ENCODE results near the gene SDHC.
"Not testable (repeated sequence)": the region's sequence is repeated elsewhere in the genome, so short reads cannot be mapped to it uniquely, and the experiment has no call there.

SDHC gene

DNA sequence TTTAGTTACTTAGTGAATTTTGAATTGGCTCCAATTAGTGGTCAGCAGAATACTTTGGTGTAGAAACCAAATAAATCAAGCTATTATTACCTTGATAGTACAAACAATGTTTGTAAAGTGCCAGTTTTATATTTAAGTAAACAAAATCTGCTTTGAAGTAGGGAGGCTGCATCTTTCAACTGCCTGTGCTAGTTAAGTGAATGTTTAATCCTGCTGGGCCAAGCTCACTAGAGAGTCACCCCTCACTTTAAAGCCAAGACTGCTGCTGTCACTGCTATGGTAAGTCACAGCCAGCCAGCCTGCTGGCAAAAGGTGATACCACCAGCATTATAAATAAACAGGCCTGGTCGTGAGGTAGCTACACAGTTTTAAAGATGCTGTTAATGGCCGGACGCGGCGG is 63.8 kb downstream of the SDHC start:
- FAIRE-seq (no peak), DNase-seq (ENCODE audit: extremely low spot score, insufficient read length, low read depth) (no peak)

DNA sequence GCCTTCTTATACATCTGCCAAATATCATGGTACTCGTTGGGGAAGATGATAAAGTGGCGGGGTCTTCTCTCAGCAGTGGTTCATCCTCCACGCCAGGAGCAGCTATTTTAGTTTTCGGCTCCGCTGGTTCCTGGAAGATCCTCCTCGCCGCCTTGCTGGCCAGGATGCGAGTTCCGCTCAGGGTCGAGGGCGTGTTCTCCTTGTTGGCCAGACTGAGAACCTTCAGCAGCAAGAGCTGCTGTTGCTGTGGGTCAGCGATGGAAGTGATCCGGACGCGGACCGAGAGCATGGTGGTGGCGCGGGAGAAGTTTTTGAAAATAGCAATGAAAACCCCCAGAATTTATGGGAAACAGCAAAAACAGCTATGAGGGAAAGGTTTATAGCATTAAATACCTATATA is 64.9 kb downstream of the SDHC start:
- DNase-seq (ENCODE audit: extremely low spot score, insufficient read length, low read depth) = peak; percentile 18

DNA sequence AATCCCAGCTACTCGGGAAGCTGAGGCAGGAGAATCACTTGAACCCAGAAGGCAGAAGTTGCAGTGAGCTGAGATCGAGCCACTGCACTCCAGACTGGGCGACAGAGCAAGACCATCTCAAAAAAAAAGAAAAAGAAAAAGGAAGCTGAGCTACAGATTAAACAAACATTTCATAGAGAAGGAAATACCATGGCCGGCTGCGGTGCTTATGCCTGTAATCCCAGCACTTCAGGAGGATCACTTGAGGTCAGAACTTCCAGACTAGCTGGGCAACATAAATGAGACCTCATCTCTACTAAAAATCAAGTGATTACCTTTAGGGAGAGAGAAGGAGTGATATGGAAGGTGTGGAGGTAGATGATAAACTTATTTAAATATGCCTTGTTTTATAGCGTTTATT is 67.5 kb downstream of the SDHC start:
- peak; percentile 26 for FAIRE-seq
- DNase-seq (ENCODE audit: extremely low spot score, insufficient read length, low read depth) = no peak

More for the DNA sequence above, 64.9 kb downstream of the SDHC start:
- FAIRE-seq = peak; percentile 75

DNA sequence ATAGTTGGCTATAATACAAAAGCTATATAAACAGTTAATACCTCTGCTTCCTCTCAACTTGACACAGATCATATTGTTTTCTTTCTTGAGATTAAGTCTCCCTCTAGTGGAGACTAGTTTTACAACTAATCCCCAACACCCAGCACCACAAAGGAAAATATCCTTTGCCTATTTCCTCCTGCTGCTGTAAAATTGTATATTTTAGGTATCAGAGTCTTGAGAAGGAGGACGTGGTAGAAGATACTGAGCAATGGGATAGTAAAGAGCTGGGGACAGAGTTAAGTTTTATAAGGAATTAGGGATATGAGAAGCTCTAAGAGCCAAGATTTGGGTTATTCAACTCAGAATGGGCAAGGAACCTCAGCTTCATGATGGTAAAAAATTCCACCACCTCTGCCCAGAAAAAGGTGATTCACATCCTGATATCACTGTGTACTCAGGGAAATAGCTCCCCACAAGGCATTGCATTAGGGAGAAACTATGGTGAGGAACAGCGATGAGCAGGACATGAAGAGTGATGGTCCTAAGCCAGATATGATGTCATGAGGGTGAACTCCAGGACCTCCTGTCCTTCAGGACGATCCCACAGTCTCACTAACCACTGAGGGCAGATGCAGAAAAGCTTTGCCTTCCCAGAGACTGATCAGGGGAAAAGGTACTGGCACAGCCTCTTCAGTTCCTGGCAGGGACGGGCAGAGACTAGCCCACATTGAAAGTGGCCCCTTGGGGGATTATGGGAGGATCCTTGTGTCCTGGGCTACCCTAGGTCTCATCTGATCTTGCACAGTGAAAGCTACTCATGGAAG is 68.2 kb downstream of the SDHC start:
- peak; percentile 75 for FAIRE-seq
- peak; percentile 9 for DNase-seq (ENCODE audit: extremely low spot score, insufficient read length, low read depth)

DNA sequence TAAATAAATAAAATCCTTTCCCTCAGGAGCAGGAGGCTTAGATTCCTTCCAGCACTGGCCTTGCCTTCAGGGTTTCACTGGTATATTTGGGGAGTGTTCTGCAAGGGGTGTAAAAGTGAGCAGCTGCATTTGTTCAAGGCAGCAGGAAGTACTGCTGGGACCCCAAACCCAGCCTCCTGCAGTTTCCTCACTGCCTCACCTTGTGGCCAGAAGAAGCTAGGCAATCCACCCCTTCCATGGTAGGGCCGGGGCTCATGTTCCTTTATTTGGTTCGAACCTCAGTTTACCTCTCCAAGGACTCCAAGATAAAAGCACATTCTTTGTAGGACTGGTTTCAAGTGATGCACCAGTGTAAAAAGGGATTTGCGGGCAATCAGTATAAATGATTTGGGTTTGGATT is 74.5 kb downstream of the SDHC start:
- FAIRE-seq (no peak), DNase-seq (ENCODE audit: extremely low spot score, insufficient read length, low read depth) (no peak)

DNA sequence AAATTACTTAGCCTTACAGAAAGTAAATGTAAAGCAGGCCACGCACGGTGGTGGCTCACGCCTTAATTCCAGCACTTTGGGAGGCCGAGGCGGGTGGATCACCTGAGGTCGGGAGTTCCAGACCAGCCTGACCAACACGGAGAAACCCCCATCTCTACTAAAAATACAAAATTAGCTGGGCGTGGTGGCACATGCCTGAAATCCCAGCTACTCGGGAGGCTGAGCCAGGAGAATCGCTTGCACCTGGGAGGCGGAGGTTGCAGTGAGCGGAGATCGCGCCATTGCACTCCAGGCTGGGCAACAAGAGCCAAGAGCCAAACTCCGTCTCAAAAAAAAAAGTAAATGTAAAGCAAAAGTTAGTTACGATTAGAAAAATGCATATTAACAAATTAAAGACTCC is 75.0 kb downstream of the SDHC start:
- not testable (repeated sequence) for DNase-seq (ENCODE audit: extremely low spot score, insufficient read length, low read depth); FAIRE-seq

DNA sequence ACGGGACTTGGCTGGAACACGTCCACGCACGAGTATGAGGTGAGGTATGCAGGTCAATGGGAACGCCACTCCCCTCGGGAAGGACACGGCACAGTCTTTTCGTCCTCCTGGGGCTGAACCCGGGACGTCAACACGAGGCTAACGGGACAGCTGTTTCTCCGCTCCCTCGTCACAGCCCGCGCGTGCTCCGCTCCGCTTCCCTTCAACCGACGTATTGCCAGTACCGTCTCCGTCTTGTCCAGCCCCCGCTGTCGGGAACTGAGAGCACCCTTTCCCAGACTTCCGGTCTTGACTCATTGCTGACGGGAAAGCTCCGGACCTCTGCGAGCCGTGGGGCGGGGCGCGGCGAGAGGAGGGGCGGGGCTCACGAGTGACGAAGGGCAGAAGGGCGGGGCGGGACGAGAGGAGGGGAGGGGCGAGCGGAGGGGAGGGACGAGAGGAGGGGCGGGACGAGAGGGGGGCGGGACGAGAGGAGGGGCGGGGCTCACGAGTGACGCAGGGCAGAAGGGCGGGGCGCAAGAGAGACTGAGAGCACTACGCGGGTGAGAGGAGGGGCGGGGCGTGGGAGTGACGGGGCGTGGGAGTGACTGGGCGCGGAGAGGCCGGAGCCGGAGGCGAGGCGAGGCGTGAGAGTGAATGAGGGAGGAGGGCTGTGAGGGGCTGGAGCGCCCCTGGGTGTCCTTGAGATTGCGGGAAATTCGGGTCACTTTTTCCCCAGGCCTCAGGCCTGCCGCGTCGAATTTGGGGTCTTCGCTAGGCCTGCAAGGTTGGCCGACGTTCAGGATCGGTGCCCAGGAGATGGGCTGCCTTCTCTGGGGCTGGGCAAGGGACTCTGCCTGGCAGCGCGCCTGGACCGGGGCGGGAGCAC is 75.7 kb downstream of the SDHC start:
- FAIRE-seq (peak; percentile 96), DNase-seq (ENCODE audit: extremely low spot score, insufficient read length, low read depth) (peak; percentile 83)

DNA sequence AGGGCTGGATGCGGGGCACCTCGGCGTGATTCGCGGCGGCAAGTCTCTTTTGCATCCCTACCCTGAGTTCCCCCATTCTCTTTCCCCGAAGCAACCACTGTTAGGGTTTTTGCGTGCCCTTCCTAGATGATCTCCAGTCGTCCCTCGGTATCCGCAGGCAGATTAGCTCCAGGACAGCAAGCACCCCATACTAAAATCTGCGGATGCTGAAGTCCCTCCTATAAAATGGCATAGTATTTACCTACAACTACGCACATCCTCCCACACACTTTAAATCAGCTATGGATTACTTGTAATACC is 76.3 kb downstream of the SDHC start:
- DNase-seq (ENCODE audit: extremely low spot score, insufficient read length, low read depth) (no peak), FAIRE-seq (no peak)

DNA sequence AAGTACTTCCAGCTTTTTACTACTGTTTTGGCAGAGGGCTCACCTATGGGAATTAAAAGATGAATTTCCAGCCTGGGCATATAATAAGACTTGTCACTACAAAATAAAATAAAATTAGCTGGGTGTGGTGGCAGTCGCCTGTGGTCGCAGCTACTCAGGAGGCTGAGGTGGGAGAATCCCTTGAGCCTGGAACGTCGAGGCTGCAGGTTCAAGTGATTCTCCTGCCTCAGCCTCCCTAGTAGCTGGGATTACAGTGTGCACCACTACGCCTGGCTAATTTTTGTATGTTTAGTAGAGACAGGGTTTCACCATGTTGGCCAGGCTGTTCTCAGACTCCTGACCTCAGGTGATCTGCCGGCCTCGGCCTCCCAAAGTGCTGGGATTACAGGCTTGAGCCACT is 77.0 kb downstream of the SDHC start:
- not testable (repeated sequence) for DNase-seq (ENCODE audit: extremely low spot score, insufficient read length, low read depth); FAIRE-seq

DNA sequence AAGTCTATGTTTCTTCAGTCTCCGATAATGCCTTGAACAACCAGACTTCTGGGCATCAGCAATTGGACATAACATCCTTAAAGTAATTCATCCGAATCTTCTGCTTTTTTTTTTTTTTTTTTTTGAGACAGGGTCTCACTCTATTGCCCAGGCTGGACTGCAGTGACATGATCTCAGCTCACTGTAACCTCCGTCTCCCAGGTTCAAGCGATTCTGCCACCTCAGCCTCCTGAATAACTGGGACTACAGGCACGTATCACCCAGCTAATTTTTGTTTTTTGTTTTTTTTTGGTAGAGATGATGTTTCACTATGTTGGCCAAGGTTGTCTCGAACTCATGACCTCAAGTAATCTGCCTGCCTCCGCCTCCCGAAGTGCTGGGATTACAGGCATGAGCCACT is 77.4 kb downstream of the SDHC start:
- DNase-seq (ENCODE audit: extremely low spot score, insufficient read length, low read depth) (no peak), FAIRE-seq (no peak)

DNA sequence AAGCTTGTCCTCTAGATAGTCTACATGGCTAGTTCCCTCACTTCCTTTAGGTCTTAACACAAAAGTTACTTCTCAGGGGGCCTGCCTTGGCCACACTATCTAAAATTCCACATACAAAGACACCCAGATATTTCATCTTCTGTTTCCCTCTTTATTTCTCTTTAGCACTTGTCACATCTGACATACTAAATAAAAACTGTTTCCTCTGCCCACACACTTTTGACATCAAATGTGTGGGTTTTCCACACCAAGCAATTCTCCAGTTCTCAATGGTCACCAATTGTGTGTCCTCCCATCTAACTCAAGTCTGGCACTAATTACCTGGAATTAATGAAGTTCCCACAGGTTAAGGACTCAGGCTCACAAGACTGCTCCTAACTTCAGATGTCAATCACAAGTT is 79.0 kb downstream of the SDHC start:
- DNase-seq (ENCODE audit: extremely low spot score, insufficient read length, low read depth) (no peak), FAIRE-seq (no peak)

DNA sequence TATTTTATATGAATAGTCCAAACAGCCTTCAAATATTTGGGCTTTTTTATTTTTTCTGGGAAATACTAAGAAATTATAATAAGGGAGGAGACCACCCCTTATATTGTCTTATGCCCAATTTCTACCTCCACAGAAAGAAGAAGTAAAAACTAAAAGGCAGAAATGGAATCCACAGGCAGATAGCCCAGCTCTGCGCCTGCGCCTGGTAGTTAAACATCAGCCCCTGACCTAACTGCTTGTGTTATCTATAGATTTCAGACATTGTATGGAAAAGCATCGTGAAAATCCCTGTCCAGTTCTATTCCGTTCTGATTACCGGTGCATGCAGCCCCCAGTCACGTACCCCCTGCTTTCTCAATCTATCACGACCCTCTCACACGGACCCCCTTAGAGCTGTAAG is 82.9 kb downstream of the SDHC start:
- FAIRE-seq; DNase-seq (ENCODE audit: extremely low spot score, insufficient read length, low read depth): not testable (repeated sequence)

DNA sequence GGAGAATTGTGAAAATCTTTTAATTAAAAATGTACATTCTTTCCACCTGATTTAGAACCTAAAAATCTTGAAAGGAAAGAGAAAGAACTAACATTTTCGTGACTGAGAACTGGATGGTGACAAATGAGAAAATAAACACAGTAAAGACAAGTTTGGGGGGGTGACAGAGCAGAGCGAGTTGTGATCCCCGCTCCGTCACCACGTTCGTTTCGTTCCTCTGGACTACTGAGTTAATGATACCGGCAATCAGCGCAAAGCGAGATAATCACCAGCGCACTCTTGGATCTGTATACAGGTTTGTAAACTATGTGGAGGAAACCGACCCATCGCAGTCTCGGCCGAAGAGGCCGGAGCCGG is 84.7 kb downstream of the SDHC start:
- no peak for FAIRE-seq
- DNase-seq (ENCODE audit: extremely low spot score, insufficient read length, low read depth) = no peak

DNA sequence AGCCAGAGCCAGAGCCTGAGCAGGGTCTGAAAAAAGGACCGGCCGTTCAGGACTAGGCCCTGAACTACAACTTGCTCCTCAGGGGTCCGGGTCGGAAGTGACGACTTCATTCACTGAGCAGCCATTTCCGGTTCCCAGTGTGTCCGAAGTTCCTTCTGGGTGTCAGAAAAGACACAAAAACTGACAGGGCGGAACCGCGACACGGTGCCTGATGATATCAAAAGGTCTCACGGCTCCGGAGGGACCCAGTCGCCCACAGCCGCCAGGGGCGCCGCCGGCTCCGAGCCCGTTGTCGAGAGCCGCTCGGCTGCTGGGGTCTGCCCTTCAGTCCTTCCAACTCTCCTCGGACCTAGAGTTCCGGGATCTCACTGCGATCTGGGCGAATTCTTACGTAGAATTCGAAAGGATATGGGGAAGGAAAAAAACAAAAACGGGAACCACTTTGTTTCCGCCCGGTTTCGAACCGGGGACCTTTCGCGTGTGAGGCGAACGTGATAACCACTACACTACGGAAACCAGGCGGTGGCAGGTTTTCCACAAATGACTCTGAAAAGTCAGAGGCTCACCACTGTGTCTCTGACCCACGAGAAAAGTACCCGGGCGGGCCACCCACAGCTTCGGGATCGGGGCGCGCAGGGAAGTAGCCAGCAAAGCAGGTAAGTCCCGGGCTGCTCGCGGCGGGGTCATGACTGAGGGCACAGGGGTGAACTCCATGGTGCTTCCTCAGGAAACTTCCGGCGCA is 85.2 kb downstream of the SDHC start:
- DNase-seq (ENCODE audit: extremely low spot score, insufficient read length, low read depth) = peak; percentile 75
- FAIRE-seq = peak; percentile 90

DNA sequence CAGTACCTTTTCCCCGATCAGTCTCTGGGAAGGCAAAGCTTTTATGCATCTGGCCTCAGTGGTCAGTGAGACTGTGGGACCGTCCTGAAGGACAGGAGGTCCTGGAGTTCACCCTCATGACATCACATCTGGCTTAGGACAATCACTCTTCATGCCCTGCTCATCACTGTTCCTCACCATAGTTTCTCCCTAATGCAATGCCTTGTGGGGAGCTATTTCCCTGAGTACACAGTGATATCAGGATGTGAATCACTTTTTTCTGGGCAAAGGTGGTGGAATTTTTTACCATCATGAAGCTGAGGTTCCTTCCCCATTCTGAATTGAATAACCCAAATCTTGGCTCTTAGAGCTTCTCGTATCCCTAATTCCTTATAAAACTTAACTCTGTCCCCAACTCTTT is 88.3 kb downstream of the SDHC start:
- FAIRE-seq (no peak), DNase-seq (ENCODE audit: extremely low spot score, insufficient read length, low read depth) (no peak)

DNA sequence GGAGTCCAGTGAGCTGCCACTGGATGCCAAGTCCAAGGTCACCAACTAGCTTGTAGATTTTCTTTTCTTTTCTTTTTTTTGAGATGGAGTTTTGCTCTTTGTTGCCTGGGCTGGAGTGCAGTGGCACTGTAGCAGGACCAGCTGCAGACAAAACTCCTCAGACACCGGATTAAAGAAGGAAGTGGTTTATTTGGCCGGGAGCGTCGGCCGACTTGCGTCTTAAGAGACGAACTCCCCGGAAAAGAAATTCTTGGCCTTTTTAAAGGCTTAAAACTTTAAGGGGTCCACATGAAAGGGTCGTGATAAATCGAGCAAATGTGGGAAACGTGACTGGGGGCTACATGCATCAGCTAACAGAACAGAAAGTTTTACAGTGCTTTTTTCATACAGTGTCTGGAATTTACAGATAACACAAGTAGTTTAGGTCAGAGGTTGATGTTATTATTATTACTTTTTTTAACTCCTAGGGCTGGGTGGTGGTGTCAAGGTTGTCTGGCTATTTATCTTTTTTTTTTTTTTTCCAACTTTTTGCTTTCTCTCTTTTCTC is 89.9 kb downstream of the SDHC start:
- DNase-seq (ENCODE audit: extremely low spot score, insufficient read length, low read depth) = no peak
- FAIRE-seq = no peak

DNA sequence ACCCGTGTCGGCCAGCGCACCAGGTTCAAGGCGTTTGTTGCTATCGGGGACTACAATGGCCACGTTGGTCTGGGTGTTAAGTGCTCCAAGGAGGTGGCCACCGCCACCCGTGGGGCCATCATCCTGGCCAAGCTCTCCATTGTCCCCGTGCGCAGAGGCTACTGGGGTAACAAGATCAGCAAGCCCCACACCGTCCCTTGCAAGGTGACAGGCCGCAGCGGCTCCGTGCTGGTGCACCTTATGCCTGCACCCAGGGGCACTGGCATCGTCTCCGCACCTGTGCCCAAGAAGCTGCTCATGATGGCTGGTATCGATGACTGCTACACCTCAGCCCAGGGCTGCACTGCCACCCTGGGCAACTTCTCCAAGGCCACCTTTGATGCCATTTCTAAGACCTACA is 92.4 kb downstream of the SDHC start:
- FAIRE-seq; DNase-seq (ENCODE audit: extremely low spot score, insufficient read length, low read depth): not testable (repeated sequence)

DNA sequence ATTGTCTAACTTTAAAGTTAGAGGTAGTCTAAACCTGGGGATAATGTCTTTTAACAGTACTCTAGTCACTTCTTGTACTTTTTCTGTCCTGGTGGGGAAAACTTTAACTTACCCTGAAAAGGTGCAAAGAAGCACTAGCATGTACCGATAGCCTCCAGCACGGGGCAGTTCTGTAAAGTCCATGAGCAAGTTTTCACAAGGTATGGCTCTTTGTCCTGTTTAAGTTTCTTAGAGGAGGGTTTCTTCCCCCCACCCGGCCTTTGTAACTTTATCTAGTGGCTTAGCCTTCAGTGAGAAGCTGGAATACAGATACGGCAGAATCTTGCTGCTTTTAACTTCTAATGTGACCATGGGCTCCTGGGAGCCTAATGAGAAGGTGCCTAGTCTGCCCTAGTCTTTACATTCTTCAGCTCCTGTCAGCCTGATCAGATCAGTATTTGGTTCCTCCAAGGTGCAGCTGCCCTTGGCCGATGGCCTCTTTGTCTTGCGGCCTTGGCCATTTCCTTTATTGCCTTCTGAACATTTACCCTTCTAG is 93.3 kb downstream of the SDHC start:
- DNase-seq (ENCODE audit: extremely low spot score, insufficient read length, low read depth) (no peak), FAIRE-seq (no peak)

DNA sequence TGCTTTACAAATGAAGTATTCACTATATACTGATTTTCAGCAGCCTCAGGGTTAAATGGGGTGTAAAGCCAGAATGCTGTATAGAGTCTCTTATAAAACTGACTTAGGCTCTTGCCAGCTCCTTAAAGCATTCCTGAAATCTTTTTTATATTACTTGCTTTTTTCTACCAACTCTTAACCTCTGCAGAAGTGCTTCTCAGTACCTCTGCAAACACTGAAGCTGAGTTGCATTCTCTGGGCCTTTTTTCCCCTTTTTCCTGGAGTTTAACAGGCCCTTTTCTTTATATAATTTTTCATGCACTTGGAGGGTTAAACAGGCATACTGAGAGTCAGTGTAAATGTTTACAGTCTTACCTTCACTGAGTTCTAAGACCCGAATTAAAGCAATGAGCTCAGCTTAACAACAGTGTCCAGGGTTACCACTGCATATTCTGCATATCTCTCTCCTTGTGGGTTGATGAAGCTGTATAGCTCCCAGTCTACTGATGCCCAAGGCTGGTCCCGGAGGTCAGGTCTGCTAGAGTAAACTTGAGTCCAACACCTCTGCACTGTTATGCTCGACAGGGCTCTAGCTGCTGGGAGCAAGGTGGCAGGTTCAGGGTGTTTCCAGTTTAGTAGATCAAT is 94.4 kb downstream of the SDHC start:
- no peak for DNase-seq (ENCODE audit: extremely low spot score, insufficient read length, low read depth)
- FAIRE-seq = no peak

All from GM18507 (cell line).